ENCODE measurements around the gene DLGAP1. TPM values are rescaled to one million over a fixed set of nuclear protein-coding genes. Genes with fewer than 3 reads are reported as not detected.

The DLGAP1 gene
- total and polyA plus RNA-seq, 2 experiments from 2014 or later, result 17.0 to 48.5 TPM

DNA sequence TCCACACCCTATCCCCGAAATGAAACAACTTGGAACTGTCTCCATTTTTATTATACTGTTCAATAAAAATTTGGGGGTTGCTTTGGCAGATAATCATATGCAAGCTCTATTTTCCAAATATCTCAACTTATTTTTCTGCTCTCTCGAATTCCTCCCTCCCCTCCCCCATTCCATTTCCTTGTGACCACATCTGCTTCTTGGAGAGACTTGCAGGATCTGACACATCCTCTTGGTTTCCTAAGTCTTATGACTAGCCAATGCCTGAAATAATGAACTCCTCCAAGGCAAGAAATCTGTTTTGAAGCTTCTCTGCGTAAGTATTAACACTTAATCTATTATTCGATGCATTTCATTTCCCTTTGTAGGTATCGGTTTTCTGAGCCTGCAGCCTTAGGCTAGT lies 989.1 kb downstream of the DLGAP1 start:
- no peaks in the 10 kb centered on the region for H3K36me3 ChIP-seq (ENCODE audit: insufficient read depth)
- no peaks in the 10 kb centered on the region for H3K9me2 ChIP-seq (ENCODE audit: insufficient read depth)
- no peak overlapping the region; the same call in 2 of the 3 replicates for H3K4me3 Mint-ChIP-seq
- H3K4me1 ChIP-seq (ENCODE audit: insufficient read depth), result peaks cover 29% of the 10 kb centered on the region
- no peak overlapping the region for H3K27ac Mint-ChIP-seq
- H3K36me3 Mint-ChIP-seq (ENCODE audit: low read depth), result peaks cover 15% of the 10 kb centered on the region; the same call in 2 of the 3 replicates
- peak overlapping the region; percentile 57 for H3K4me2 ChIP-seq
- no peak for ATAC-seq
- H3F3A ChIP-seq (replicated peaks; ENCODE audit: low read depth), result peaks cover 17% of the 10 kb centered on the region
- peak overlapping the region; percentile 78; the same call in 1 of the 2 replicates for H3K27ac ChIP-seq (ENCODE audit: low read depth)
- no peak overlapping the region for H3K4me3 ChIP-seq
- H3K27me3 ChIP-seq (ENCODE audit: insufficient read depth), result no peaks in the 10 kb centered on the region
- no peaks in the 10 kb centered on the region; the same call in 2 of the 3 replicates for H3K9me3 Mint-ChIP-seq
- H4K20me1 ChIP-seq (replicated peaks; ENCODE audit: insufficient read depth), result no peaks in the 10 kb centered on the region
- H3K79me2 ChIP-seq (replicated peaks; ENCODE audit: insufficient read depth), result no peaks in the 10 kb centered on the region
- peaks cover 6% of the 10 kb centered on the region for H3K27me3 Mint-ChIP-seq (ENCODE audit: insufficient read depth, low read depth, poor library complexity)
- H3K4me1 Mint-ChIP-seq, result peaks cover 47% of the 10 kb centered on the region
- no peak for DNase-seq (ENCODE audit: low spot score)
- TF ChIP-seq, protein P1, sequence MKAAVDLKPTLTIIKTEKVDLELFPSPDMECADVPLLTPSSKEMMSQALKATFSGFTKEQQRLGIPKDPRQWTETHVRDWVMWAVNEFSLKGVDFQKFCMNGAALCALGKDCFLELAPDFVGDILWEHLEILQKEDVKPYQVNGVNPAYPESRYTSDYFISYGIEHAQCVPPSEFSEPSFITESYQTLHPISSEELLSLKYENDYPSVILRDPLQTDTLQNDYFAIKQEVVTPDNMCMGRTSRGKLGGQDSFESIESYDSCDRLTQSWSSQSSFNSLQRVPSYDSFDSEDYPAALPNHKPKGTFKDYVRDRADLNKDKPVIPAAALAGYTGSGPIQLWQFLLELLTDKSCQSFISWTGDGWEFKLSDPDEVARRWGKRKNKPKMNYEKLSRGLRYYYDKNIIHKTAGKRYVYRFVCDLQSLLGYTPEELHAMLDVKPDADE (IDR thresholded peaks at IDR 0.05), result no peak
- TF ChIP-seq NANOG (IDR thresholded peaks at IDR 0.05; ENCODE audit: borderline replicate concordance) (no peak), POLR2AphosphoS5 (IDR thresholded peaks at IDR 0.05; ENCODE audit: low read depth) (no peak), ZNF331 (CRISPR knock-in tag; IDR thresholded peaks at IDR 0.05; ENCODE audit: low read depth) (no peak), EZH2phosphoT487 (IDR thresholded peaks at IDR 0.05; ENCODE audit: unreplicated experiment) (no peak), CREB1 (CRISPR knock-in tag; IDR thresholded peaks at IDR 0.05; ENCODE audit: low read depth) (no peak)
- TF ChIP-seq, protein P2, sequence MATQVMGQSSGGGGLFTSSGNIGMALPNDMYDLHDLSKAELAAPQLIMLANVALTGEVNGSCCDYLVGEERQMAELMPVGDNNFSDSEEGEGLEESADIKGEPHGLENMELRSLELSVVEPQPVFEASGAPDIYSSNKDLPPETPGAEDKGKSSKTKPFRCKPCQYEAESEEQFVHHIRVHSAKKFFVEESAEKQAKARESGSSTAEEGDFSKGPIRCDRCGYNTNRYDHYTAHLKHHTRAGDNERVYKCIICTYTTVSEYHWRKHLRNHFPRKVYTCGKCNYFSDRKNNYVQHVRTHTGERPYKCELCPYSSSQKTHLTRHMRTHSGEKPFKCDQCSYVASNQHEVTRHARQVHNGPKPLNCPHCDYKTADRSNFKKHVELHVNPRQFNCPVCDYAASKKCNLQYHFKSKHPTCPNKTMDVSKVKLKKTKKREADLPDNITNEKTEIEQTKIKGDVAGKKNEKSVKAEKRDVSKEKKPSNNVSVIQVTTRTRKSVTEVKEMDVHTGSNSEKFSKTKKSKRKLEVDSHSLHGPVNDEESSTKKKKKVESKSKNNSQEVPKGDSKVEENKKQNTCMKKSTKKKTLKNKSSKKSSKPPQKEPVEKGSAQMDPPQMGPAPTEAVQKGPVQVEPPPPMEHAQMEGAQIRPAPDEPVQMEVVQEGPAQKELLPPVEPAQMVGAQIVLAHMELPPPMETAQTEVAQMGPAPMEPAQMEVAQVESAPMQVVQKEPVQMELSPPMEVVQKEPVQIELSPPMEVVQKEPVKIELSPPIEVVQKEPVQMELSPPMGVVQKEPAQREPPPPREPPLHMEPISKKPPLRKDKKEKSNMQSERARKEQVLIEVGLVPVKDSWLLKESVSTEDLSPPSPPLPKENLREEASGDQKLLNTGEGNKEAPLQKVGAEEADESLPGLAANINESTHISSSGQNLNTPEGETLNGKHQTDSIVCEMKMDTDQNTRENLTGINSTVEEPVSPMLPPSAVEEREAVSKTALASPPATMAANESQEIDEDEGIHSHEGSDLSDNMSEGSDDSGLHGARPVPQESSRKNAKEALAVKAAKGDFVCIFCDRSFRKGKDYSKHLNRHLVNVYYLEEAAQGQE (IDR thresholded peaks at IDR 0.05; ENCODE audit: unreplicated experiment), result no peak
- TF ChIP-seq, protein P3, sequence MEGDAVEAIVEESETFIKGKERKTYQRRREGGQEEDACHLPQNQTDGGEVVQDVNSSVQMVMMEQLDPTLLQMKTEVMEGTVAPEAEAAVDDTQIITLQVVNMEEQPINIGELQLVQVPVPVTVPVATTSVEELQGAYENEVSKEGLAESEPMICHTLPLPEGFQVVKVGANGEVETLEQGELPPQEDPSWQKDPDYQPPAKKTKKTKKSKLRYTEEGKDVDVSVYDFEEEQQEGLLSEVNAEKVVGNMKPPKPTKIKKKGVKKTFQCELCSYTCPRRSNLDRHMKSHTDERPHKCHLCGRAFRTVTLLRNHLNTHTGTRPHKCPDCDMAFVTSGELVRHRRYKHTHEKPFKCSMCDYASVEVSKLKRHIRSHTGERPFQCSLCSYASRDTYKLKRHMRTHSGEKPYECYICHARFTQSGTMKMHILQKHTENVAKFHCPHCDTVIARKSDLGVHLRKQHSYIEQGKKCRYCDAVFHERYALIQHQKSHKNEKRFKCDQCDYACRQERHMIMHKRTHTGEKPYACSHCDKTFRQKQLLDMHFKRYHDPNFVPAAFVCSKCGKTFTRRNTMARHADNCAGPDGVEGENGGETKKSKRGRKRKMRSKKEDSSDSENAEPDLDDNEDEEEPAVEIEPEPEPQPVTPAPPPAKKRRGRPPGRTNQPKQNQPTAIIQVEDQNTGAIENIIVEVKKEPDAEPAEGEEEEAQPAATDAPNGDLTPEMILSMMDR (conservative IDR thresholded peaks at IDR 0.05; ENCODE audit: low read depth in 2 of 2), result no peak
- H2AFZ ChIP-seq, result no peak overlapping the region

DNA sequence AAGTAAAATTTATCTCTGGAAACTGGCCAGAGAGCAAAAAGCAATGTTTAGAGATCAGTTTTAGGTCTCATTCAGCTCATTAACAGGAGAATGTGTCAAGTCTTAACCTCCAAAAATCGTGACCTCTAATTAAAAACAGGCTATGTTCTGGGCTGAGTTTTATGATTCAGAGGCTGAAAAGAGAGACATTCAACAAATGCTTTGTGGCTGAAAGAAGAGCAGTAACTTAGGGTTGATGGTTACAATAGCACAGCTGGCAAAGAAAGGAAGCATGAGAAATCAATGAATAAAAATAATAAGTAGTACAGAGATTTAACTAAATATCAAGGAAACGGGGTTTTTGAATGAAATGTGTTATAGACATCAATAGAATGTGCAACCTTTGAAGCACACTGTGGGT lies 992.1 kb downstream of the DLGAP1 start:
- H3K4me1 Mint-ChIP-seq, result peaks cover 56% of the 10 kb centered on the region
- DNase-seq (ENCODE audit: low spot score), result no peak
- Histone ChIP-seq H3F3A (replicated peaks; ENCODE audit: low read depth) (peaks cover 22% of the 10 kb centered on the region), H2AFZ (no peak overlapping the region), H3K9me2 (ENCODE audit: insufficient read depth) (no peaks in the 10 kb centered on the region), H3K36me3 (ENCODE audit: insufficient read depth) (peaks cover 9% of the 10 kb centered on the region; the same call in 1 of the 2 replicates), H3K4me1 (ENCODE audit: insufficient read depth) (peaks cover 47% of the 10 kb centered on the region), H4K20me1 (replicated peaks; ENCODE audit: insufficient read depth) (no peaks in the 10 kb centered on the region), H3K4me2 (no peak overlapping the region), H3K27ac (ENCODE audit: low read depth) (peak overlapping the region; percentile 34), H3K4me3 (no peak overlapping the region), H3K79me2 (replicated peaks; ENCODE audit: insufficient read depth) (peaks cover 17% of the 10 kb centered on the region), H3K27me3 (ENCODE audit: insufficient read depth) (no peaks in the 10 kb centered on the region)
- H3K4me3 Mint-ChIP-seq, result no peak overlapping the region
- no peak for ATAC-seq
- no peak overlapping the region for H3K27ac Mint-ChIP-seq
- H3K36me3 Mint-ChIP-seq (ENCODE audit: low read depth), result peaks cover 43% of the 10 kb centered on the region
- TF ChIP-seq POLR2AphosphoS5 (IDR thresholded peaks at IDR 0.05; ENCODE audit: low read depth), result 0 out of 2 replicates have a peak, but pooled peaks have one; percentile 27
- no peak for TF ChIP-seq ZNF331 (CRISPR knock-in tag; IDR thresholded peaks at IDR 0.05; ENCODE audit: low read depth)
- H3K9me3 Mint-ChIP-seq, result no peaks in the 10 kb centered on the region; the same call in 2 of the 3 replicates
- H3K27me3 Mint-ChIP-seq (ENCODE audit: insufficient read depth, low read depth, poor library complexity), result peaks cover 11% of the 10 kb centered on the region

Data from GM23338 (cell line).